Activated naive CD4-positive, alpha-beta T cell treated with anti-CD3 and anti-CD28 coated beads, Interleukin-2, amount 50 U/mL, for 72 hours (primary cell): ENCODE data around the gene MICALL2. TPM values are rescaled to one million over a fixed set of nuclear protein-coding genes. Genes with fewer than 3 reads are reported as not detected.

Source experiments
- ATAC-seq, 2 donors: fragments of 150-1000 bp; cut with Tn5 transposase; 2 replicates each; pipeline ENCODE4 v1.10.0; 2021; ENCODE audit warnings: mild to moderate bottlenecking in 2 of 2, moderate library complexity in 2 of 2
- DNase-seq, 2 donors: peaks; one replicate each; pipeline ENCODE4 v3.0.0; 2021 to 2022; ENCODE audit warnings: low spot score in 2 of 2
- H3K27ac Mint-ChIP-seq, 2 donors: one replicate each; pipeline ENCODE4 v1.8.0; 2022; ENCODE audit warnings: mild to moderate bottlenecking in 2 of 2, mixed read lengths in 2 of 2
- H3K36me3 Mint-ChIP-seq, 2 donors: one replicate each; pipeline ENCODE4 v1.8.0; 2022; ENCODE audit warnings: mixed read lengths in 2 of 2
- H3K9me3 Mint-ChIP-seq, 2 donors: one replicate each; pipeline ENCODE4 v1.8.0; 2022; ENCODE audit warnings: mixed read lengths in 2 of 2
- total RNA-seq, 2 donors: library from RNA; stranded (reverse); gene quantifications; one replicate each; pipeline ENCODE4 v1.2.3, GENCODE V29; 2022

The MICALL2 gene
- total RNA-seq, 2 donors from 2014 or later: 1.4 to 9.1 TPM

DNA sequence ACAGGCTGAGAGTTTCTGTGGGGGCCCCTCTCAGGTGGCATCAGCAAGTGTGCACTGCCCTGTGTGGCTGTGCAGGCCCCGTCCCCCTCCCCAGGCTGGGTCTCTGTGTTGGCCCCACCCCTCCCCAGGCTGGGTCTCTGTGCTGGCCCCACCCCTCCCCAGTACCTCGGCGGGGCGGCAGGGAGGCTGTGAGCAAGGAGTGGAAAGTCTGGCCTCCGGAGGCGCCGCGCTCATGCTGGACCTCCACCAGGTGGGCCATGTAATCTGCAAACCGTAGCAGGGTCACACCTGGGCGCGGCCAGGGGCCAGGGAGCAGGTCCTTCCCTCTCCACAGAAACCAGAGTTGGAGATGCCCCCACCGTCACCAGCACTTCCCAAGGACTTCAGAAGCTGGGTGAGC, 21.4 kb upstream of the MICALL2 start:
- DNase-seq: no peak
- no peak for ATAC-seq
- H3K27ac Mint-ChIP-seq: no peak overlapping the region
- no peaks in the 10 kb centered on the region for H3K9me3 Mint-ChIP-seq
- no peaks in the 10 kb centered on the region for H3K36me3 Mint-ChIP-seq

DNA sequence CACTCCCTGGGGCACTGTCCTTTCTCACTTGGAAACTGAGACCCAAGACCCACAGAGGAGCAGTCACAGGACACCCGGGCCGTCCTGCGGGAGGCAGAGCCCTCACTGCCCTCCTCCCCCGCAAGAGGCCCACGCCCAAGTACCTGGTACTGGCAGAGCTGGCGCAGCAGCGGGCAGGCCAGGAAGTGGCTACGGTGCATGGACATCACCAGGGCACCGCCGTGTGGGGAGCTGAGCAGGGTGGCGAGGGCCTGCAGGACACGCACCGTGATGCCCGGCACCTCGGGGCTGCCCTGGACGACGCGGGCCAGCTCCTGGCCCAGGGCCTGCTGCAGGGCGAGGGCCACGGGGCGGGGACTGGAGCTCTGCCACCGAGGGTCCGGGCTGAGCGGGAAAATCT, 20.0 kb upstream of the MICALL2 start:
- no peaks in the 10 kb centered on the region for H3K9me3 Mint-ChIP-seq
- no peak for ATAC-seq
- no peak for DNase-seq
- no peaks in the 10 kb centered on the region for H3K36me3 Mint-ChIP-seq
- H3K27ac Mint-ChIP-seq: no peak overlapping the region

DNA sequence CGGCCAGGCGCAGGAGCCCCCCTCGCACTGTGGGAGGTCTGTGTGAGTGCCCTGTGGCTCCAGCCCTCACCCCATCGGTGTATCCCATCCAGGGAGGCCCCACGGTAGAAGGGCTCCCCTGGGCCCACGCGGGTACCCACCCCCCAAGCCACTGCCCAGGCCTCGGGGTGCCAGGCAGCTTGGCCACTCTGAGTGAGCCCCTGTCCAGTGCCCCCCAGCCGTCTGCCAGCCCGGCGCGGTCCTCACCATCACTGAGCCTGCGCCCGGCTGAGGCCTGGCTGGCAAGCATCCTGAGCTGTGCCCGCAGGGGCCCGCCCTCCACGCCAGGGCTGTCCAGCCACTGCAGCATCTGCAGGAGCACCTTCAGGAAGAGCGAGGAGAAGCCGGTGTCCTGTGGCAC, 19.2 kb upstream of the MICALL2 start:
- DNase-seq (no peak), ATAC-seq (no peak)
- no peak overlapping the region for H3K27ac Mint-ChIP-seq
- no peaks in the 10 kb centered on the region for H3K9me3 Mint-ChIP-seq
- H3K36me3 Mint-ChIP-seq: no peaks in the 10 kb centered on the region

DNA sequence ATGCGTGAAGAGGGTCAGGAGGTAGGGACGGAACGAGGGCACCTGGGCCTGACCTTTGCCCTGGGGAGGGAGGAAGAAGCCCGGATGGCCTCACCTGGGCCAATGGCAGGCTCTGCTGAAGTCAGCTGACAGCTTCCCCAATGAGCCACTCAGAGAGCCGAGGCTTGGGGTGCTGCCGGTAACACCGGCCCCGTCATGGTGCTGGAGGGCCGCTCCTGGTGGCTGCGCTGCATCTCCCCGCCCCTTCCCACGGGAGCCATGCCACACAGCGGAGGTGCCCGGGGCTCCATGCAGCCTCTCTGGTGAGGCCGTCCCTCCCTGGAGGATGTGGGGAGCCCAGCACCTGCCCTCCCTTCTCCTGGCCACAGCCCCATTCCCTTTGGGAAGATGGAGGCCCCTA, 17.6 kb upstream of the MICALL2 start:
- no peaks in the 10 kb centered on the region for H3K36me3 Mint-ChIP-seq
- DNase-seq: no peak
- H3K9me3 Mint-ChIP-seq: no peaks in the 10 kb centered on the region
- ATAC-seq: no peak
- H3K27ac Mint-ChIP-seq: no peak overlapping the region

DNA sequence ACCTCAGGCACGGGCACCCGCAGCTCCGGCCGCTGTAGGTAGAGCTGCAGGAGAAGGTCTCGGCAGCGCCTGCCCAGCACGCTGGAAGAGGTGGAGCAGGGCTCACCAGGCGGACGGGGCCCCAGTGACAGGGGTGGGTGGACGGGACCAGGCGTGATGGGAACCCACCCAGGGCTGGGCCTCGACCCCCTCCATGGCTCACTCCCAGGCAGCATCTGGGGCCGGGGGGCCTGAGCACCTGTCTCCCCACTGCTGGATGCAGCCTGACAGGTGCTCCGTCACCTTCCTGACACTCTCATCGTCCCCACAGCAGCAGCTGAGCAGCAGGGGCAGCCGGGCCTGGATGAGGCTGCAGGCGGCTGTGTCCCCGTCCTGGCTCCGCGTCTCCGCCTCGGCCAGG, 16.7 kb upstream of the MICALL2 start:
- DNase-seq (no peak), ATAC-seq (no peak)
- no peak overlapping the region for H3K27ac Mint-ChIP-seq
- H3K36me3 Mint-ChIP-seq: no peaks in the 10 kb centered on the region
- H3K9me3 Mint-ChIP-seq: no peaks in the 10 kb centered on the region

DNA sequence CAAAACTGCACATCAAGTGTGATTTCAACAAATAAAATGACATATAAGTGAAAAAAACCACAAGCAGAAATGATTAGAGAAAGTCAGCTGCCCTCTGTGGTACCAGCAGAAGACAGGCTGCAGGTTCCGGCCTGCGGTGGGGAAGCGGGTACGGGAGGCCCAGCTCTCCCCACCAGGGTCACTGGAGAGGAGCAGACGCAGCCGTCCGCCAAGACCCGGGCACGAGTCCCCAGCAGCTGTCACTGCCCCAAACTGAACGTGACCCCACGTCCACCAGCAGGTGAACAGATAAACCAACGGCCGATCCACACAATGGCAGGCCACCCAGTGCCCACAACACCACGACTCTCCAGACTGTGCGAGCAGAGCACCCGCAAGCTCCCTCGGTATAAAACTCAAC, 16.1 kb upstream of the MICALL2 start:
- DNase-seq: no peak
- Mint-ChIP-seq H3K9me3 (no peaks in the 10 kb centered on the region), H3K36me3 (no peaks in the 10 kb centered on the region), H3K27ac (no peak overlapping the region)
- ATAC-seq: no peak

DNA sequence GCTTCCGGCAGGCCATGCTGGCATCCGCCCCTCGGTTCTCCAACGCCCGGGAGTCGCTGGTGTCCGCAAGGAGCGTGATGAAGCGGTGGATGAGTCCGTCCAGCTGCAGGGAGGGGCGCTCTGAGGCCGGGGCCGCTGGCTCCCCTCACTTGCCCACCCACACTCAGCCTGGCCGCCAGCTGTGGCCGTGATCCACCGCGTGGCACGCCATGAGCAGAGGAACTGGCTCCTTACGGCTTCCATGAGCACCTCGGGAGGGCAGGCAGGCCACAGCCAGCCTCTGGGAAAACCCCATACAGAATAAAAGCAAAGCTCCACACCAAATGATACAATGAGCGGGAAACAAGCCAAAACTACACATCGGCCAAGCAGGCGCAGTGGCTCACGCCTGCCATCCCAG, 15.5 kb upstream of the MICALL2 start:
- Mint-ChIP-seq H3K36me3 (no peaks in the 10 kb centered on the region), H3K9me3 (no peaks in the 10 kb centered on the region), H3K27ac (no peak overlapping the region)
- ATAC-seq (no peak), DNase-seq (no peak)

DNA sequence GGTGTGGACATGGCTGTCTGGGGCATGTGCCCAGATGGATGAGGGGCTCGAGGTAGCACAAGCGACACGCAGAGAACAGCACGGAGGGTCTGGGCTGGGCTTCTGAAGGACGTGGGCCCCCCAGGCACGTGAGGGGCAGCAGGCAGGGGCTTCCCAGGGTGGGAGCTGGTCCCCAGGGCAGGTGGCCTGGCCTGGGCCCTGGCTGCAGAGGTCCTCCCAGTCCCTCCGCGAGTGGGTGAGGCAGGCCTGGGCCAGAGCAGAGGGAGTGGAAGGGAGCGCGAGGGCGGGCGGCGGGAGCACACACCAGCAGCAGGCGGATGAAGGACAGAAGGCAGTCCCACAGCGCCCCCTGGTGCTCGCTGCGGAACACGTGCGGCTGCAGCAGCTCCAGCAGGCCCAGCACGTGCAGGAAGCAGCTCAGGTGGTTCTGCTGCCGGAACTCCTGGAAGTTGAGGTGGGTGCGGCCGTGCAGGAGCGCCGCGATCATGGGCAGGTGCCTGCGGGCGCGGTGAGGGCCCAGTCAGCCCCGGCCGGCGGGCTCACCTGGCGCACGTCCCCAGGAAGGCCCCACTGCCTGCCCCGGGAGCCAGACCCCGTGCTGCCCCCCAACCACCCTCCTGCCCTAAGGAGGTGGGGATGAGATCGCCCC, 14.7 kb upstream of the MICALL2 start:
- Mint-ChIP-seq H3K36me3 (no peaks in the 10 kb centered on the region), H3K9me3 (no peaks in the 10 kb centered on the region), H3K27ac (peak overlapping the region in 1 of 2 donors; percentile 49)
- peak; percentile 80 to 87 for DNase-seq
- peak; percentile 76 to 83 for ATAC-seq

DNA sequence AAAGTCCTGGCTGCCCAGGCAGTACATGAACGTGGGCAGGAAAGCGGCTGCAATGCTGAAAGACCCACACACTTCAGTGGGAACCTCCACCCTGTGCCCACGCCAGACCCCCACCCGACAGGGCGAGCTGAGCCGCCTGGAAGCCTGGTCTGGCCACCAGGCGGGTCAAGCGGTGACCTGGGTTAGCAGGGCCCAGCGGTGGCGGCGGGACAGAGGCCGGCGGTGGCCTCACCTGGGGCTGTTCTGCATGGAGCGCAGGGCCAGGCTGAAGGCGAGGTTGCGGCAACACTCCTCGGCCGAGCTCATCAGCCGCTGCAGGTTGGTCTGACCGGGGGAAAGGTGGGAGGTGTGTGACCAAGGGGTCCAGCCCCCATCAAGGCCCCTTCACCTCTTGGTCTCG, 11.6 kb upstream of the MICALL2 start:
- no peaks in the 10 kb centered on the region for H3K9me3 Mint-ChIP-seq
- no peak overlapping the region for H3K27ac Mint-ChIP-seq
- no peak for ATAC-seq
- H3K36me3 Mint-ChIP-seq: no peaks in the 10 kb centered on the region
- DNase-seq: no peak

DNA sequence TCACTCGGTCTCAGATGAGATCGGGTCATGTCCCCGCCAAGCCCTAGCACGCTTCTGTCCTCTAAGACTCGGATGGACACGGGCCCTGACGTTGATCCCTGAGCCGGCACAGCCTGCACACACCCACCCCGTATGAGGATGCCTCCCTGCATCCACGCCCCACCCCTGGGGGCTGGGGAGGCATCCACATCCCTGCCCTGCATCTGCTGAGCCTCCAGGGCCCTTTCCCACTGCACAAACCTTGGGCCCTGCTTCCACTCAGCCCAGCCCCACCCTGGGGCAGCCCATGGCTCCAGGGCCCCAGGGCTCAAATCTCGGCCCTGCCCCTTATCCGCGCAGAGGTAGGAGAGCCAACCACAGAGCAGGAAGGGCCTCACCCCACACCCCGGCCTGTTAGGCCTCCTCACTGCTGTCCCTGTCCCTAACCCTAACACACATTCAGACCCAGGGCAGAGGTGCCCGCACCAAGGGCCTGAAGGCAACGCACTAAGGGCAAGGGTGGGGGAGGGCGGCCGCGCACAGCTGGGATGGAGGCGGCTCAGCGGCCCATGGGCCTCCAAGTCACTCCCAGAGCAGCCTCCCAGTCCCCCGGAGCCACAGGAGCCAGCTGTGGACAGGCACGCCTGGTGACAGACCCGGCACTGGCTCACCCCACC, 9.5 kb upstream of the MICALL2 start:
- Mint-ChIP-seq H3K36me3 (no peaks in the 10 kb centered on the region), H3K9me3 (no peaks in the 10 kb centered on the region), H3K27ac (no peak overlapping the region)
- ATAC-seq (no peak), DNase-seq (no peak)

DNA sequence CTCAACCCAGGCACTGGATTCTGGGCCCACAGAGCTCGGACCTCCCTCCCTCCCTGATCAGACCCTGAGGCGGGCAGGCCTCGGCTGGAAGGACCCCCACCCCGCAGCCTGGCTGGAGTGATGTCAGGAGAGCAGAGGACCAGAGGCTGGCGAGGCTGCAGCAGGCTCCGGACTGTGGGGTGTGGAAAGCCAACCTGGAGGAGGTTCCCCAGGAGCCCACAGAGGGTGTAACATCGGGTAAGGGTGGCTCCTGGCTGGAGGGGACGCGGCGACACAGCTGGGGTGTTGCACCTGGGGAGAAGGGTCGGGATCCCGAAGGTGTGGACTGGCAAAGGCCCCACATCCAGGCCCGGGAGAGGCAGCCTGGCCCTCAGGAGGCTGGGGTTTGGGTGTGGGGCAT, 8.9 kb upstream of the MICALL2 start:
- ATAC-seq: no peak
- DNase-seq: no peak
- H3K9me3 Mint-ChIP-seq: no peaks in the 10 kb centered on the region
- no peaks in the 10 kb centered on the region for H3K36me3 Mint-ChIP-seq
- H3K27ac Mint-ChIP-seq: no peak overlapping the region

DNA sequence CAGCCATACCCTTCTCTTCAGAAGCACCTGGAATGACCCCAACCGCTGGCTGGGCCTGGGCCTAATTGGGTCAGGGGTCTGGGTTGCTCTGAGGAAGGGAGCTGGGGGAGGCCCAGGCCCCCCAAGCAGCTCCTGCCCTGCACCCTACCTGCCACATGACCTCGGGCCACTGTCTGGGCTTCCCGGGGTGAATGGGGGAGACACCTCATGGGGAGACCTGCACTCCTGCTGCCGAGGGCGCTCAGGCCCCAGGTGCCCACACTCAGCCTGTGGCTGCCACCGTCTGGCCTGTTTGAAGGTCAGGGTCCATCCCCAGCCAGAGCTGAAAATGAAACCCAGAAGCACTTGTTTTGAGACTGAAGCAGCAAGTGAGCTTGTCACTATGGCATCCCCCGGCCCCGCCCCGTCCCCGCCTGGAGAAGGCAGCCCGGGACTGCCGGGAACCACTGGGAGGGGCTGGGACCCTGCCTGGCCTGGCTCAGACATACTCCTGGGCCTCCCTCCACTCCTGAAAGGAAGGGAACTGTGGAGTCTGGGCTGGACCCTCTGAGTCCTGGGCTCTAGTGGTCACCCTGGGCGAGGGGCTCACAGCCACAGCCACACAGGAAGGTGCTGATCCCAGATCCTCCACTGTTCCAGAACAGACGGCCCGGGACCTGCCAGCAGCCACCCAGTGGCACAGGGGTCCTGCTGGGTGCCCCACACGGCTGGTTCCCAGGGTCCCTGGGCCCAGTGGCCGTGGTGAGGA, 7.4 kb upstream of the MICALL2 start:
- DNase-seq: no peak
- H3K36me3 Mint-ChIP-seq: no peaks in the 10 kb centered on the region
- H3K9me3 Mint-ChIP-seq: no peaks in the 10 kb centered on the region
- no peak for ATAC-seq
- peak overlapping the region in 1 of 2 donors; percentile 13 for H3K27ac Mint-ChIP-seq

DNA sequence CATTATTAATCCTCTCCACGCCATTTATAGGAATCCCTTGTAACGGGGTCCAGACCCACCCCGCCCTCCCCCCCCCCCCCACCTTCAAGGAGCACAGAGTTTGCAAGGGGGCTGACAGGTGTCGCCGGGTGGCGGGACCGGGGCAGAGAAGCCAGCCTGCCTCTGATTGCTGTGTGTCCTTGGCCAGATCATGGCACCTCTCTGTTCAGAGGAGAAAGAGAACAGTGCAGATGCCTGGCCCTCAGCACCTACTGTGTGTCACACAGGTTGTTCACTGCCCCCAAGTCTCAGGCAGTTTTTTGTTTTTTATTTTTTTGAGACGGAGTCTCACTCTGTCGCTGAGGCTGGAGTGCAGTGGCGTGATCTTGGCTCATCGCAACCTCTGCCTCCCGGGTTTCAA, 5.4 kb upstream of the MICALL2 start:
- Mint-ChIP-seq H3K27ac (no peak overlapping the region), H3K9me3 (no peaks in the 10 kb centered on the region), H3K36me3 (no peaks in the 10 kb centered on the region)
- DNase-seq (no peak), ATAC-seq (no peak)

DNA sequence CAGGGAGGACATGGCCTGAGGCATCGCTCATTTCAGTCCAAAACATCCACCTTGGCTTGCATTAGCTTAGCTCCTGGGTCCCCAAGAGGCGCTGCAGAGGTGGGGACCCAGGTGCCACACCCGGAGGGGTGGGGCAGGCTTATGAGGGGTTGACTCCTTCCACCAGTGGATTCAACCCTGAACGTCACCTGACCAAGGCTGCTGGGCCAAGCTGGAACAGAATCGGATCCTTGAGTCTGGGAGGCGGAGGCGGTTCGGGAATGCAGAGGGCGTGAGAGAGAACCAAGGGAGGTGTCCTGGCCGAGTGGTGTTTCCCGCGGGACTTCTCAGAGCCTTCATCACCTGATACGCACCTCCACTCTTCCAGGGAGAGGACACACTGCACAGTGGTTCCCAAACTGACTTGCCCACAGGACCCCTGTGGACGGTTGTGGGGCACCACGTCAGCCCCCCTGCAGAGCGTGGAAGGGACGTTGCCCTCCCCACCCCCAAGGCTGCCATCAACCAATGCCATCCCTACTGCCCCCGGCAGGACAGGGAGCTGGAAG, 4.5 kb upstream of the MICALL2 start:
- ATAC-seq: no peak
- H3K9me3 Mint-ChIP-seq: no peaks in the 10 kb centered on the region
- no peak for DNase-seq
- H3K27ac Mint-ChIP-seq: no peak overlapping the region
- H3K36me3 Mint-ChIP-seq: no peaks in the 10 kb centered on the region

DNA sequence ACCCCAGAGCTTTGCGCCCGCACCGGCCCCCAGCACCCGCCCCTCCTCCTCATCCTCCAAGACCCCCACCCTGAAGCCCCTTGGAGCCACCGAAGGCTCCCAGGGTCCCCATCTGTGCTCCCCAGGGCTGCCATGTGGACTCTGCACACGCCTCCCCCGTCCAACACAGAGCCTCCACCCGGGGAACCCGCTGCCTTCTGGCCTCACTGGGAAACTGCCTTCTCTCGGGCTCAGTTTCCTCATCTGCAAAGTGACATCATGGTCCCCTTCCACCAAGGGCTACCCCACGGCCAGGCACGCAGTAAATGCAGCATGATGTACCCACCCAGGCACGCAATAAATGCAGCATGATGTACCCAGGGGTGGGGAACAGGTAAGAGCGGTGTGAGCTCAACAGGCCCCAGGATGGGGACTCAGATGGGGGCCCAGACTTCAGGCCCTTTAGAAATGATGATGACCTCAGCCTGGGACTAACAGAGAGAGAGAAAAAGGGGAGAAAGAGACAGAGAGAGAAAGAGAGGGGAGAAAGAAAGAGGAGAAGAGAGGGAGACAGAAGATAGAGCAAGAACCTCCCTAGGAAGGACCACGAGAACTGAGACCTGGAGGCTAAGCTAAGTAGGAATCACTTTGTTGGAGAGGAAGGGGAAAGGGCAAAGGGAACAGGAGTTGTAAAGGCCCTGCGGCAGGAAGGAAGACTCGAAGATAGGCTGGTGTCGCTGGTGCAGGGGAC, 2.5 kb upstream of the MICALL2 start:
- ATAC-seq (no peak), DNase-seq (no peak)
- Mint-ChIP-seq H3K36me3 (no peaks in the 10 kb centered on the region), H3K9me3 (no peaks in the 10 kb centered on the region), H3K27ac (peak overlapping the region in 1 of 2 donors; percentile 23)

DNA sequence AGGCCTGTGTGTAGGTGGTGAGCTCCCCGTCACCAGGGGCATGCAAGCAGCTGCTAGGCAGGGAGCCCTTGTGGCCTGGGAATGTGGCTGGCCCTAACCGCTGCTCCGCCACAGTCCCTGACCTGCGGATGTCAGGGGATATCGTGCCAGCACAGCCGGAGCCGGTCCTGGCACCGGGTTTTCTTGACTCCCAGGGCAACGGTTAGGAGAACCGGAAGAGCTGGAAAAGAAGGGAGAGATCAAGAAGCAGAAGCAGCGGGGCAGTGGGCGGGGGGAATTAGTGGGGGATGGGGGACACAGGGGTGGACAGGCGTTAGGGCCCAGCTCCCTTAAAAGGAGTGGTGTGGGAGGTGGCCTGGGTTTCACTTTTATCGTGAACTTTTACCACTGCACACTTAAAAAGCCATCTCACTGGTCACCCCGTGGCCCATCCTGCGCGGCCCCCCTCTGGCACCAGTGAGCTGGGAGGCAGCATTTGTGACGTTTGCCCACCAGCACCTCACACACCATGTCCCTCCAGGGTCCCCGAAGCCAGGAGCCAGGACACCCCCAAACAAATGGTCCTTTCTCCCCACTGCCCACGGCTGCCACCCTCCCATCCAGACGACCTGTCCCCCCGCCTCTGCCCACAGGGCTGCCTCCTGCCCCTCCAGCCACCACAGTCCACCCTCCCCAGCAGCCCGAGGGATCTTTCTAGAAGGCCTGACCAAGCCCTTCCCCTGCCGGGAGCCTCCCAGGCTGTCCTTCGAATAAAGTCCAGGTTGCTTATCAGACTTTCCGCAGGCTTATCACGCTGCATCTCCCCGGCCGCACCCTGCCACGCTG, 1.8 kb upstream of the MICALL2 start:
- Mint-ChIP-seq H3K36me3 (no peaks in the 10 kb centered on the region), H3K27ac (peak overlapping the region in 1 of 2 donors; percentile 54), H3K9me3 (no peaks in the 10 kb centered on the region)
- no peak for ATAC-seq
- DNase-seq: no peak
